IPS-NIHi7 (cell line): ENCODE data around the gene SFI1.
"Not testable (repeated sequence)": the region's sequence is repeated elsewhere in the genome, so short reads cannot be mapped to it uniquely, and the experiment has no call there.

Experiments used
- DNase-seq: peaks from one replicate; pipeline ENCODE4 v3.0.0; 2012; ENCODE audit warnings: mixed read lengths; ENCODE audit errors: extremely low spot score

The SFI1 gene

GRCh38 chr22:31544481-31545480, 48.4 kb downstream of the SFI1 start:
- no peak for DNase-seq

DNA sequence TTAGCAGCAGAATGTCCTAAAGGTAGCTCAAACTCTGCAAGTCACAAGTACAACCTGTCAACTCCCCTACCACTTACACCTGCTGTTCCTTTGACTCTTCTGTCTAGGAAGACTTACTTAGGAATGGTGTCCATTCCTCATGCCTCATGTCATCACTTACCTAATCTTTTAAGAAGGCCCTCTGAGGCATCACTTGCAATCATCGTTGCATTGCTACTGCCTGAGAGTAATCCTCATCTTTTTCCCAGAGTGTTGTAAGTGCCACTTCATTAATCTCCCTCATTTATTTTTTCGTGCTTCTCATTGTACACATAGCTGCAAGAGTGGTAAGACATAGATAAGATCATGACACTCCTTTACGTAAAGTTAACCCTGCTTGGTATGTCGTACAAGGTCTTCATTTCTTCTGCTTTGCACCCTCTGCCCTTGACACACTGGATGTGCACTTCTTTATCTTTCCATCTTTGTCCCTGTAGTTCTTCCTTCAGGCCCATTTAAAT, 54.6 kb downstream of the SFI1 start:
- DNase-seq: no peak

- DNase-seq: peak; percentile 58
These were observed 60.4 kb downstream of the SFI1 start for GRCh38 chr22:31556627-31557203.

DNA sequence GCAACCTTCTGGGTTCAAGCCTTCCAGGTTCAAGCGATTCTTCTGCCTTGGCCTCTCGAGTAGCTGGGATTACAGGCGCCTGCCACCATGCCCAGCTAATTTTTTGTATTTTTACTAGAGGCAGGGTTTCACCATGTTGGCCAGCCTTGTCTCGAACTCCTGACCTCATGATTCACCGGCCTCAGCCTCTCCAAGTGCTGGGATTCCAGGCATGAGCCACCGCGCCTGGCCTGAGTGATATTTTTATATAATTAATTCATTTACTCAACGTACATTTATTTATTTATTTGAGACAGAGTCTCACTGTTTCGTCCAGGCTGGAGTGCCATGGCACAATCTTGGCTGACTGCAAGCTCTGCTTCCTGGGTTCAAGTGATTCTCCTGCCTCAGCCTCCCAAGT, 62.2 kb downstream of the SFI1 start:
- not testable (repeated sequence) for DNase-seq

GRCh38 chr22:31561238-31561887, 65.0 kb downstream of the SFI1 start:
- peak; percentile 95 for DNase-seq

DNA sequence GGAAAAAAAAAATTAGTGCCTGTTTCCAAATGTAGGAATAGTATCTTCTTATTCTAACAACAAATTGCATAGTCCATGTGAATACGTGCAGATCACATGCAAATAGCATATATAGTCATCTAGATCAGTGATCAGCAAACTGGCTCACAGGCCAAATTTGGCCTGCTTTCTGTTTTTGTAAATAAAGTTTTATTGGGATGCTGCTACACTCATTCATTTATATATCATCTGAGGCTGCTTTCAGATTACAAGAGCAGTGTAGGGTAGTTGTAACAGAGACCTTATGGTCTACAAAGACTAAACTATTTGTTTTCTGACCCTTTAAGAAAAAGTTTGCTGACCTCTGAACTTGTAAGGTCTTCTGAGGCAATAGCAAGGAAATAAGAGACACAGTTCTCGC, 65.6 kb downstream of the SFI1 start:
- no peak for DNase-seq

DNA sequence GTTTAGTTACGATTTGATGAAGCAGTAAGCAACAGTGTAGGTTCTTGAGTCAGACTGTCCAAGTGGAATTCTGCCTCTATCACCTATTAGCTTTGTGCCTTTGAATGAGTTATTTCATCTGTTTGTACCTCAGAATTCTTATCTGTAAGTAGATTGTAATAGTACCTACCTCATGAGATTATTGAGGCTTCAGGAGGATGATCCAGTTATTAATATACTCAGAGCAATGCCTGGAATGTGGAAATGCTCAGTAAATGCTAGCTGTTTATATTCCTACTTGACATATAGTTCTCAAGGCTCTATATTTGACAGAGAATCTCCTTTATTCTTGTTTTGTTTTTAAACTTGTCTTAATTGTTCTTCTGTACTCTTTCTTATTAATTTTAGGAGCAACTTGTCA, 70.1 kb downstream of the SFI1 start:
- DNase-seq: no peak

GRCh38 chr22:31567196-31567595, 70.9 kb downstream of the SFI1 start:
- DNase-seq: no peak

- no peak for DNase-seq
These were observed 71.4 kb downstream of the SFI1 start for GRCh38 chr22:31567702-31568101.

- no peak for DNase-seq
These were observed 72.8 kb downstream of the SFI1 start for GRCh38 chr22:31569126-31569525.

GRCh38 chr22:31572939-31573338, 76.6 kb downstream of the SFI1 start:
- DNase-seq: no peak

GRCh38 chr22:31574055-31574670, 77.8 kb downstream of the SFI1 start:
- DNase-seq: no peak

GRCh38 chr22:31575190-31575589, 78.9 kb downstream of the SFI1 start:
- DNase-seq: no peak

- no peak for DNase-seq
These were observed 81.4 kb downstream of the SFI1 start for GRCh38 chr22:31577711-31578110.

DNA sequence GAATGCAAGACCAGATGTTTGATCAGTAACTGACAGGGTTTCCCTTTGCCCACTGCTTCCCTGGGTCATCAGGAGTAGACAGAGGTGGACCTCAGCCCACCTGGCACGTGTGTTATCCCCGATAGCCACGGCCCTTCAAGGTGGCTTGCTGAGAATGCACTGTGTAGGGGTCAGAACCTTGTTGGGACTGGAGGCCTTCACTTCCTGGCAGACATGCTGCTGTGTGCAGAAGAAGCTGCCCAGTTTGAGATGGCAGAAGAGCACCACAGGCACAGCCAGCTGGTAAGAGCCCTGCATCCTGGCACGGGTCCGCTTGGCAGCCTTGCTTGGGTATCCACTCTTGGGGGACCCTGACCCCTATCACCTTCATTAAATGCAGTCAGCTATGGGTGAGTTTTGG, 81.8 kb downstream of the SFI1 start:
- no peak for DNase-seq

DNA sequence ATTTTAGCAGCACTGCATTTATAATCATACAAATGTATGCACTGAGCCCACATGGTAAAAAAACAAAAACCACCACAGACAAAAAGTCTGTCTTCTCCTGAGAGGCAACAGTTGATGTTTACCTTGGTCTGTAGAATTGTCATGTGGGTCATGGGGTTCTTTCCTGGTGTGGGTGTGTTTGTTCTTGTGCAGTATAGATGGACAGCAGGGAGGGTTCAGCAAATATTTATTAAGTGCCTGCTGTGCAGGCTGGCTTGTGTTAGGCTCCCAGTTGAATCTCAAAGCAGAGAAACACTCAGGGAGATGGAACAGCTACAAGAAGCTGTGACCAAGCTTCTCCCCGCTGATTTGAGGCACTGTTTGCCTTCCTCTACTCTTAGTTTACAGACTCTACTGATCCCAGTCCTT, 83.5 kb downstream of the SFI1 start:
- no peak for DNase-seq

DNA sequence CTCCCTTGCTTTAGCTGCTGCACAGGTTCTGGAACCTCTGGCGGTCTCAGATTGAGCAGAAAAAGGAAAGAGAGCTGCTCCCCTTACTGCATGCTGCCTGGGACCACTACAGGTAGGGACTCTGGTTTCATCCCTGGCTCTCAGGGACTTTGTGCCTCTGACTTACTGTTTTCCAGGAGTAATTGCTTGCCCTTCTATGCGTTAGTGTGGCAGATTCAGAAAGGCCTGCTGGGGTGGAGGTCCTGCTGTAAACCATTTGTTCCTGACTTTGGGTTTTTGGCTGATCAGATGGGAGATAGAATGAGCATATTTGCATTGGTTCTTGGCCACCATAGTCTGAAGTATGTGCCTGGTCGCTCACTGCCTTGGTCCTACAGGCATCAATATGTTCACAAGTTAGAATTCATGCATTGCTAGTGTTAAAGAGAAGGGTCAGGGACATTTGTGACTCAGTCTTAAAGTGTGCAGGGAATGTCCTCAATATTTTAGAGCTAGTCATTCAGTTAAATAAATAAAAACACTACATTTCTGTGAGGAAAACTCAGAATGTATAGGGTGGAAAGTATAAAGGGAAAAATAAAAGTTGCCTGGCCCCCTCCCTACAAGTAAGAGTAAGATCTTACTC, 87.6 kb downstream of the SFI1 start:
- no peak for DNase-seq

GRCh38 chr22:31584804-31585160, 88.4 kb downstream of the SFI1 start:
- DNase-seq: no peak

DNA sequence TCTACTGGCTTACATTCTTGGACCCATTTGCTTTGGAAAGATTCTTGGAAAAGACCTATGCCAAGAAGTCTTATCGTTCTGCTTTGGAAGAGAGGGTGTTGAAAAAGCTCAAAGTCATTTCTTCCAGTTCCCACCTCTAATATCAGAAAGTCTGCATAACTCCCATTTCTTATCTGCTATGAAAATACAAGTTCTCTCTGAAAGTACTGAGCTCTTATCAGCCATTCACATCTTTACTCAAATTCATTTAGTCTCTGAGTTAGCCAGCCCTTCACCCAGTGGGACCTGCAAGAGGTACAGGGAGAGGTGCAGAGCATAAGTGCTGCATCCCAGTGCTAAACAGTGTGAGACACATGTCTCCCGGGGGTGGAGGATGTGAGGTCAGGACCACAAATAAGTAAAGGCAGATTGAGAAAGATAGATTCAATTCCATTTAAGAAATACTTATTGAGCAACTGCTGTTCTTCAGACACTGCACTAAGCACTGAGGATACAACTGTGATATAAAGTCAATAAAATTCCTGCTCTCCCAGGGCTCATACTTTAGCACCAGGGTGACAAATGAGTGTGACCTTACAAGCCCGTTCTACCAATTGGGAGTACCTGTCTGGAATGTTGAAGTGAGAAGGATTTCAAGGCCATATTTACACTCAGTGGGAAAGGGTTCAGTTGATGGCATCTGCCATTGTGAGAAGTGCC, 89.0 kb downstream of the SFI1 start:
- DNase-seq: no peak

DNA sequence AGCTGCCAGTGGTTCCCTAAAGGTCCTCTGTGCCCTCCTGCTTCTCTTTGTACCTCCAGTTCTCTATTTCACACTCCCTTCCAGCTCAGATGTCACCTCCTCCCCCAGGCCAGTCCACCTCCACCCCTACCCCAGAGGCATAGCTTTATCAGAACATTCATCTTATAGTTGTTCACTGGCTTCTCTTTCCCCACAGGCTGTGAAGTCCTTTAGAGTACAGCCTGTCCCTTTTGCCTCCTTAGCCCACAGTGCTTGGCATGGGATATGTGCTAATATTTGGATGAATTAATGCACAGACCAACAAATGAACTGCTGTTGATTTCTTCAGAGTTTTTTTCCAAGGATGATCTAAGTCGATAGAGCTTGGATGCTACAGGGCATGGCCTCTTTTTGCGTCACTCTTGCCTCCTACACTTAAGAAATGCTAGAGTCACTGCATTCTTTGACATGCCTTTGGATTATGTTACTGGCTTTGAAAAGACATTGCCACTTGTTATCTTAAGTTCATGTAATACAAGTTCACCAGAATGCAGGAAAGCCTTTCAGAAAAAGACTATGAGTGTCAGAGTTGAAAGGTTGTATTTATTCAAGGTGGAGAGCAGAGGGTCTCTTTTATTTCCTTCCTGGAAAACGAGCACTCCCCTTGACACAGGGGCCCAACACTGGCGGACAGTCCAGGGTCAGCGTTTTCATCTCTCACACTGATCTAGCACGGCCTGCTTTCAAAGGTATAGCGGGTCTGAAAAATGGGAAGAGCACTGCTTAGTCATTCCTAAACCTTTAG, 90.0 kb downstream of the SFI1 start:
- DNase-seq: no peak
